Left lung (tissue), 10 donors: Measurements from ENCODE around the gene KCNG1. TPM values are rescaled to one million over a fixed set of nuclear protein-coding genes. Genes with fewer than 3 reads are reported as not detected.

Experiments
- ATAC-seq: fragments of 200-7000 bp; cut with Tn5 transposase; one replicate; pipeline ENCODE4 v1.9.1; 2020; ENCODE audit warnings: moderate library complexity
- DNase-seq, 4 donors: peaks; one replicate each; pipeline ENCODE4 v3.0.0-alpha.2; 2013 to 2020
- H3K27ac ChIP-seq, 2 donors: fragments of 200-600 bp; sonication (generic) in 1 of 2; one replicate each; pipeline versions ENCODE4 v1.5.0 to v1.8.0; 2020 to 2021
- H3K27me3 ChIP-seq, 2 donors: fragments of 200-600 bp; sonication (generic) in 1 of 2; one replicate each; pipeline versions ENCODE4 v1.5.0 to v1.8.0; 2020 to 2021
- H3K36me3 ChIP-seq, 2 donors: fragments of 200-600 bp; sonication (generic) in 1 of 2; one replicate each; pipeline versions ENCODE4 v1.5.0 to v1.8.0; 2020 to 2021
- H3K4me1 ChIP-seq, 2 donors: fragments of 200-600 bp; one replicate each; pipeline ENCODE4 v1.8.0; 2021
- H3K4me3 ChIP-seq, 2 donors: fragments of 200-600 bp; sonication (generic) in 1 of 2; one replicate each; pipeline versions ENCODE4 v1.5.0 to v1.8.0; 2020 to 2021; ENCODE audit warnings: mild to moderate bottlenecking in 1 of 2
- H3K9me3 ChIP-seq, 2 donors: fragments of 200-600 bp; sonication (generic) in 1 of 2; one replicate each; pipeline versions ENCODE4 v1.5.0 to v1.8.0; 2020 to 2021
- CTCF ChIP-seq, 2 donors: fragments of 200-600 bp; sonication (generic) in 1 of 2; IDR thresholded peaks; one replicate each; pipeline versions ENCODE4 v1.5.0 to v1.8.0; 2021; ENCODE audit warnings: antibody characterized with exemption in 2 of 2
- intact Hi-C, 2 donors: fragments of 100-400 bp; cut with DNase I; formaldehyde crosslinking; loops; one replicate each; pipeline versions ENCODE4 v1.11.2 to v1.14.2; 2022
- polyA plus RNA-seq, 6 donors: library from polyadenylated mRNA; unstranded; fragments of 120-200 nt; gene quantifications; one replicate each; pipeline ENCODE4 v1.2.1, GENCODE V29; 2013; ENCODE audit not compliant: insufficient read length in 6 of 6
- total RNA-seq, 2 donors: library from RNA; stranded (reverse); fragmentation: NEBNext Ultra II Directional; extraction: Animal tissue kit (Norgen Biotek cat#: 25700); gene quantifications; one replicate each; pipeline ENCODE4 v1.2.1, GENCODE V29; 2021
- donor health status: DM: no; HTN: yes; CAD: no.
- donor health status: DM: no; HTN: no; CAD: no.

Gene KCNG1
- total and polyA plus RNA-seq, 8 donors = 0.31 to 1.5 (median 0.62) TPM

GRCh38 chr20:50953821-50954220, 69.1 kb downstream of the KCNG1 start:
- ATAC-seq = no peak
- H3K27me3 ChIP-seq = no peaks in the 10 kb centered on the region
- H3K27ac ChIP-seq = no peak overlapping the region
- TF ChIP-seq CTCF (IDR thresholded peaks at IDR 0.05) = no peak
- no peak overlapping the region for H3K4me3 ChIP-seq
- peaks cover 0 to 55% of the 10 kb centered on the region in 2 donors for H3K36me3 ChIP-seq
- no peaks in the 10 kb centered on the region for H3K9me3 ChIP-seq
- no peak for DNase-seq
- H3K4me1 ChIP-seq = peaks cover 12 to 33% of the 10 kb centered on the region in 2 donors
- intact Hi-C loops = no loop called here

Other genes with a start within 250 kb of the KCNG1 start
- gene BCAS4, start 228.0 kb downstream of the KCNG1 start, total RNA-seq = 1 to 10 TPM; 2.9 to 4.6 TPM
- 1 to 10 TPM; 5.8 to 8.2 (median 7.2) TPM for gene BCAS4, start 228.0 kb downstream of the KCNG1 start, polyA plus RNA-seq
- gene ADNP, start 91.7 kb downstream of the KCNG1 start, total RNA-seq = 10 to 100 TPM; 51.9 to 58.7 TPM
- gene ADNP, start 91.7 kb downstream of the KCNG1 start, polyA plus RNA-seq = 100 to 1,000 TPM; 102 to 130 (median 115) TPM
- 10 to 100 TPM; 31.9 to 33.0 TPM for gene DPM1, start 64.6 kb downstream of the KCNG1 start, total RNA-seq
- 10 to 100 TPM; 54.1 to 63.3 (median 57.3) TPM for gene DPM1, start 64.6 kb downstream of the KCNG1 start, polyA plus RNA-seq
- gene MOCS3, start 64.3 kb downstream of the KCNG1 start, total RNA-seq = 1 to 10 TPM; 3.1 to 3.6 TPM
- 1 to 10 TPM; 3.4 to 4.2 (median 3.8) TPM for gene MOCS3, start 64.3 kb downstream of the KCNG1 start, polyA plus RNA-seq